HG03103 (cell line): ENCODE results near the gene ZNF580.

Experiments used
- ATAC-seq: cut with Tn5 transposase; IDR thresholded peaks from one replicate; pipeline ENCODE4 v1.9.1; 2021; ENCODE audit warnings: low read depth; ENCODE audit not compliant: unreplicated experiment

The ZNF580 gene

DNA sequence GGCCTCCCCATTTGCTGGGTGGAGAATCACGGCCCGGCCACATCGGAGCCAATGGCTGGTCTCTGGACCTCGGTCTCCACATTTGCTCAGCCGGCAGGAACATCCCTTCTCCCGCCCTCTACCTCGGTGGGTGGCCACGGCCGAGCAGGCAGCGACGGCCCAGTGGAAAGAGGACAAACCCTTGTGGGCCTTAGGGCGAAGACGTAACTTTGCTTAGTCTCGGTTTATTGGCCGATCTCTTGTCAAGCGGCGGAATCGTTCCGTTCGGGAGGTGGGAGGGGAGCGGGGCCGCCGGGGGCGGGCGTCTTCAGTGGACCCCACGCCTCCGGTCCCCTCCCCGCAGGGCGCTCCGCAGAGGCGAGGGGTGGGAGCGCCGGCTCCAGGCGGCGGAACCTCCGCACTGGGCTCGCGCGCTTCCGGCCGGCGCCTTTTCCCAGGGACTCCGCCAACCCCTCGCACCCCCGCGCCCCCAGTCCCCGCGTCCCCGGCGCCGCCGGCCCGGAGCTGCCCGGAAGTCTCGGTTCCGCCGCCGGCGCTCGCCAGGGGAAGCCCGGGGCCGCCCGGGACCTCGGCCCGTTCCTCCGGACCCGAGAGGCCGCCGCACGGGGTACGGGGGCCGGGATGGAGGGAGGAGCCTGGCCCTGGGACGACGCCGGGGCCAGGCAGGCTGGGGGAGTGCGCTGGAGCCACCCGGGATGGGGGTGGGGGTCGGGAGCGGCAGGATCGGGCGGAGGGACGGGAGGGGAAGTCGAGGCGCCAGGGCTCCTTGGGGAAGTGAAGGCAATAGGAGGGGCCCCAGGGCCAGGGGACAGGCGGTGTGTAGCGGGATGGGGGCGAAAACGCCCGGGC lies at the start of gene ZNF580:
Gene ZNF580 (plus strand): TSS at position 426 of the 849 bp plus-strand sequence. CDS start 1,507 bp downstream, outside the sequence.
- no peak for ATAC-seq

DNA sequence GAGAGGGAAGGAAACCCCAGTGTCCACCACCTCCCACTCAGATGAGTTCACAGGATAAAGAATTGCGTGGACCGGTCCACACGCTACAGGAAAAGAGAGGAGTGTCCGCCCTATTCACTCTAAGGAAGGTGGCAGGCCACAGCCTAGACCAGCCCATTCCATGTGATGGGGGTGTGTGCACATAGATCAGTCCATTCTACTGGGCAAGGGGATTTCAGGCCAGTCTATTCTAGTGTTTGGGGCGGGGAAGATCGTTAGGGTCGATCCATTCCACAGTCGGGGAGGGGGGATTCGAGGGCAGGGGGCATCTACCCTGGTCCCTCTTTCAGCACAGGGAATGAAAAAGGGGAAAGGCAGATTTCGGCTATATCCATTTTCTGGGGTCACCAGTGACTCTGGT lies 49.2 kb upstream of the ZNF580 start:
- no peak for ATAC-seq

DNA sequence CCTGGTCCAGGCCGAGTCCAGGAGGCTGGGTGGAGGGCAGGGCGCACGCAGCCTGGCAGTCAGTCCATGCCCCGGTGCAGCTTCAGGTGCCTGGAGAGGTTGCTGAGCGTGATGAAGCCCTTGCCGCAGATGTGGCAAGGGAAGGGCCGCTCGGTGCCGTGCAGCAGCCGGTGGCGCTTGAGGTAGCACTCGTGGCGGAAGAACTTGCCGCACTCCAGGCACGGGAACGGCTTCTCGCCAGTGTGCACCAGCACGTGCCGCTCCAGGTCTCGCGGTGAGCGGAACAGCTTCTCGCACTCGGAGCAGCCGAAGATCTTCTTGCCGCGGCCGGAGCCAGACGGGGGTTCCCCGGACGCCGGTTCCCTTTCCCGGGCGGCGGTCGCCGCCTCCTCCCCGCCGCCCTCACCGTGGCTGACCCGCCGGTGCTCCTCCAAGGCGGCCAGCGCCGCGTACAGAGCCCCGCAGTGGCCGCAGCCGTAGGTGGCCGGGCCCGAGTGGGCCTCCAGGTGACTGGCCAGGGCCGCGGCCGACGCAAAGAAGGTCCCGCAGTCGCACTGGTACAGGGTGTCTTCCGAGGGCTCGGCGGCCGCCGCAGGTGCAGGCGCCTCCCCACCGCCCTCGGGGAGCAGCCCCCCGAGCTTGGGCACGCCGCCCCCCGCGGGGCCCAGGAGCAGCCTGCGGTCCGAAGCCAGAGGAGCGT lies 48.3 kb upstream of the ZNF580 start:
- ATAC-seq: no peak

DNA sequence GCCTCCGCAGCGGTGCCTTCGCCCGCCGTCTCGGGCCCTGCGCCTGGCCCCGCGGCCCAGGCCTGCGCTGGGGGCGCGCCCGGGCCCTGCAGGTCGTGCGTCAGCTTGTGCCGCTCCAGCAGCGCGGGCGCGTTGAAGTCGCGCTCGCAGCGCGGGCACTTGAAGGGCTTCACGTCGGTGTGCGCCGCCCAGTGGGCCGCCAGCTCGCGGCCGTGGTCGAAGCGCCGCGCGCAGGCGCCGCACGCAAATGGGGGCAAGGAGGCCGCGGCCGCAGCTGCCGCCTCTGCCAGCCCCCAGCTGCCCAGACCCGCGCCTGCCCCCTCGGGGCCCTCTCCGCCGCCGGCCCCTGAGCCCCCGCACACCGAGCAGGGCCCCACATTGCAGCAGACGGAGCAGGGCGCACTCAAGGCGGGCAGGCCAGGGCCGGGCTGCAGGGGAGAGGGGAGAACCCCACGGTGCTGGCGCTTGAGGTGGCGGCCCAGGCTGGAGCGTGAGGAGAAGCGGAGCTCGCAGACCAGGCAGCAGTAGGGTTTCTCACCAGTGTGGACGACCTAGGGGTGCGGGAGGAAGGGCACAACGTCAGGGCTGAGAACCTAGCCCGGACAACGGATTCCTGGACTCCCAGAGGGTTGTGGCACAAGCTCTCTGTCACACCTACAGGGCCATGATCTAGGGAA lies 47.6 kb upstream of the ZNF580 start:
- ATAC-seq: no peak

GRCh38 chr19:55594996-55595545 lies 45.7 kb upstream of the ZNF580 start:
- ATAC-seq: no peak

DNA sequence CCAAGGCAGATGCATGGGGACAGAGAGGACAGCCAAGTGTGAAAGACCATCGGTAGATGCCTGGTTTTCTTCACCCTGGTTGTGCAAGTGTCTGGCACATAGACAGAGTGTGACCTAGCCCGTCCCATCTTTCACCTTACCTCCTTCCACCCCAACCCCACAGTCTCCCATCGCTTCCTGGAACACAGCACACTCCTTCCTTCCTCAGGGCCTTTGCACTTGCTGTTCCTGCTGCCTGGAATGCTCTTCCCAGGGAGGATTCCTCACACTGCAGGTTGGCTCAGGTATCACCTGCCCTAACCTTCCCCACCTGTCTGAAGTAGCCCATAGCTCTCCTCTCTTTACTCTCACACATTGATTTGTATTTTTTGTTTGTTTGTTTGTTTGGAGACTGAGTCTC lies 44.5 kb upstream of the ZNF580 start:
- no peak for ATAC-seq

GRCh38 chr19:55597501-55597921 lies 43.3 kb upstream of the ZNF580 start:
- ATAC-seq: no peak

DNA sequence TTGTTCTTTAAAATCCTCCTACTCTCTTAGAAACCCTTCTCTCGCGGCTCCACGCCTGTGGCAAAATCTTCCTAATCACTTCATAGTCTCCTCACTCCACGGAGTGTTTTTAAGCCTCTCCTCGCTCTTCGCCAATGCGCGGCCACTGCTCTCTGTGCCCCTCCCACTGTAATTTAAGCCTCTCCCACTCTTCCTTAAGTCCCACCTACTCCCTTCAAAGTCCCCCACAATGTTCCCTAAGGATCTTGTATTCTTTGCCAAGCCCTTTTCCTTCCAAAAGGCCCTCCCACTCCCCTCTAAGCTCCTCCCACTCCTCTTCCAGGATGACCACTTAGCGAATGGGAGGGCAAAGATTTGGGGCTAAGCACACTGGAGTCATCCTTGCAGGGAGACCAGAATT lies 42.8 kb upstream of the ZNF580 start:
- no peak for ATAC-seq

- ATAC-seq: peak; percentile 43
Observed at GRCh38 chr19:55598719-55599467, 41.9 kb upstream of the ZNF580 start.

DNA sequence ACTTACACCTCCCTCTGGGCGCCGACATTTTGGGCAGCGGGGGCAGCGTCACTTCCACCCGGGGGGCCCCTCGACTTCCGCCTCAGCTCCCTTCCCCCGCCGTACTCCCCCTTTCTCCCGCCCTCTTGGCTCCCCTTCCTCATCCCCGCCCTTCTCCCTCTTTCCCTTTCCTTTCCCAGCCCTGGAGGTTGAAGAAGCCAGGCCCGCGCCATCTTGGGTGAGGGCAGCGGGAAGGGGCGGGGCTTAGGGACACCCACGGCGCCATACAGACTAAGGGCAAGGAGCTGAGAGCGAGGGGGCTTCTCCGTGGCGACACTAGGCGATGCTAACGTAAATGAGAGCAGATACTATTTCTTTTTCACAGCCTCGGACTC lies 41.3 kb upstream of the ZNF580 start, which contains the start of gene FIZ1:
Gene FIZ1 (minus strand): TSS at position 50 of the 374 bp plus-strand sequence. CDS start 1,652 bp downstream, outside the sequence.
- ATAC-seq: peak; percentile 43

DNA sequence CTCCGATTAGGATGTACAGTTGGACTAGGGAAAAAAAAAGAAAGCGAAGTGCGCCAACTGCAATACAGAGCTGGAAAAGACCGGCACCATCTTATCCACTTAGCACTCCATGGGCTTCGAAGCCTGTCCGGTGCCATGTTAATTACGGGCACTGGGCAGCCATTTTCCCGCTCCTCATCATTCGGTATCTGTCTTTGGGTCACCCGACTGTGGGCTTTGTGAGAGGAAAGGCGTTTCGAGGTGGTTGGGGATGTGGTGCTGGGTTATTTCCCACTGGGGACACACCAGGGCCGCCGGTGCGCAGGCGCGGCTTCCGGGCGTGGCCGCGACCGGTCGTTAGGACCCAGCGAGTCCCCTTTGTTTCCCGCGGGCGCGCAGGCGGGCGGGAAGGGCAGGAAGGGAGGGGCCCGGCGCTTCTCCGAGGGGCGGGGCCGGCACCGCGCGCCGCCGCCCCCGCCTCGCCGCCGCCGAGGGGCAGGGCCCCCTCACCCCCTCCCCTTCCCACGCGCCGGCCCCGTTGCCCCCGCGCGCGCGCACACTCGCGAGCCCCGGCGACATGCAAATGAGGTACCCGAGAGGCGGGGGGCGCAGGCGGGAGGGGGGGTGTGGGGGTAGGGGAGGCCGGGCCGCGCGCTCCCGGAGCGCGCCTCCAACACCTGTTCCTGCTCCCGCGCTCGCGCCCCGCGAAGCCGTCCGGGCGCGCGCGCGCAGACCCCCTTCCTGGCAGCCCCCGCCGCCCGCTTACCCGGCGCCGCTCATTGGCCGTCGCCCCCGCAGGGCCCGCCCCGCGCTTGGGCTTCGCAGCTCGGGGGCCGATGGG lies 40.8 kb upstream of the ZNF580 start, which contains the start of gene ZNF524:
Gene ZNF524 (plus strand): TSS at position 447 of the 820 bp plus-strand sequence. CDS start 1,825 bp downstream, outside the sequence.
- peak; percentile 34 for ATAC-seq

DNA sequence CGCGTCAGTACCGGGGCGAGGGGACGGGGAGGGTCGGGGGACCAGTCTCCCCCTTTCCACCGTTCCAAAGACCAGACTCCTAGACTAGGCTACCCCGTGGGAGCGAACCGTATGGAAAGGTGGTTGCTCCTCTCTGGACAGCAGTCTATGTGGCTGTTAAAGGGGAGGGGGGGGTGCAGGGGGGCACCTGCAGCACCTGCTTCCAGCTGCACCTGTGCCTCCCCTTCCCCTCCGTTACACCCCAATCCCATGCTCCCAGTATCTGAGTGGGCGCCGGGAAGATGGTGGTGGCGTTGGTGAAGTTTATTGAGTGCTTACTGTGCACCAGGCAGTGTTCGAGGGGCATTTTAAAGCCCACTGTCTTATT lies 40.2 kb upstream of the ZNF580 start:
- no peak for ATAC-seq

DNA sequence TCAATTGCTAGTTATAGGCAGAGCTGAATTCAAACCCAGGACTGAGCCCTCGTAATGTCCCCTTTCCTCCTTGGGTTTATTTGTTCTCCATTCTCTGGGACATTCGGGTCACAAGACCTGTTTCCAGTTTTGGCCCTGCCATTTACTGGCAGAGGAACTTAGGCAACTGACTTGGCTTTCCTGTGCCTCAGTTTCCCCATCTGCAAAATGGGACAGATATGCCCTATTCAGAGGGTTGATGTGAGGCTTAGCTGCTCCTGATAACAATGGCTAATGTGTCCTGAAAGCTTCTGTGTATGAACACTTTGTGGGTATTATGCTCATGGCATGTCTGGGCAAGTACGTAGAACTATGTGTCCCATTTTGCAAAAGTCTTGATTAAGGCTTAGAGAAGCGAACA lies 39.7 kb upstream of the ZNF580 start:
- no peak for ATAC-seq

DNA sequence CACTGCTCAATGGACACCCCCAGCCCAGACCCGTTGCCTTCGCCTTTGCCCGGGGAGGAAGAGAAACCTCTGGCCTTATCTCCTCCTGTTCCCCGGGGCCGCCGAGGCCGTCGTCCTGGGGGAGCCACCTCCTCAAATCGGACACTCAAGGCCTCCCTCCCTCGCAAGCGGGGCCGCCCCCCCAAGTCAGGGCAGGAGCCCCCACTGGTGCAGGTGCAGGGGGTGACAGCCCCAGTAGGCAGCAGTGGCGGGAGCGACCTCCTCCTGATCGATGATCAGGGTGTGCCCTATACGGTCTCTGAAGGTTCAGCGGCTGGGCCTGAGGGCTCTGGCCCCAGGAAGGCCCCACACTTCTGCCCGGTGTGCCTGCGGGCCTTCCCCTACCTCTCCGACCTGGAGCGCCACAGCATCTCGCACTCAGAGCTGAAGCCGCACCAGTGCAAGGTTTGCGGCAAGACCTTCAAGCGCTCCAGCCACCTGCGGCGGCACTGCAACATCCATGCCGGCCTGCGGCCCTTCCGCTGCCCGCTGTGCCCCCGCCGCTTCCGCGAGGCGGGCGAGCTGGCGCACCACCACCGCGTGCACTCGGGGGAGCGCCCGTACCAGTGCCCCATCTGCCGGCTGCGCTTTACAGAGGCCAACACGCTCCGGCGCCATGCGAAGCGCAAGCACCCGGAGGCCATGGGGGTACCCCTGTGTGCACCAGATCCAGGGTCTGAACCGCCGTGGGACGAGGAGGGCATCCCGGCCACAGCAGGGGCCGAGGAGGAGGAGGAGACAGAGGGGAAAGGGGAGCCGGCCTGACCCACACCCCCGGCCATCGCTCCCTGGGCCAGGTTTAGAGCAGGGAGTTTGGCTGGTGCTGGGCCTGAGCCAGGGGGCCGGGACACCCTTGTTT lies 38.4 kb upstream of the ZNF580 start:
- no peak for ATAC-seq

- ATAC-seq: no peak
Observed at GRCh38 chr19:55603115-55603514, 37.7 kb upstream of the ZNF580 start.

DNA sequence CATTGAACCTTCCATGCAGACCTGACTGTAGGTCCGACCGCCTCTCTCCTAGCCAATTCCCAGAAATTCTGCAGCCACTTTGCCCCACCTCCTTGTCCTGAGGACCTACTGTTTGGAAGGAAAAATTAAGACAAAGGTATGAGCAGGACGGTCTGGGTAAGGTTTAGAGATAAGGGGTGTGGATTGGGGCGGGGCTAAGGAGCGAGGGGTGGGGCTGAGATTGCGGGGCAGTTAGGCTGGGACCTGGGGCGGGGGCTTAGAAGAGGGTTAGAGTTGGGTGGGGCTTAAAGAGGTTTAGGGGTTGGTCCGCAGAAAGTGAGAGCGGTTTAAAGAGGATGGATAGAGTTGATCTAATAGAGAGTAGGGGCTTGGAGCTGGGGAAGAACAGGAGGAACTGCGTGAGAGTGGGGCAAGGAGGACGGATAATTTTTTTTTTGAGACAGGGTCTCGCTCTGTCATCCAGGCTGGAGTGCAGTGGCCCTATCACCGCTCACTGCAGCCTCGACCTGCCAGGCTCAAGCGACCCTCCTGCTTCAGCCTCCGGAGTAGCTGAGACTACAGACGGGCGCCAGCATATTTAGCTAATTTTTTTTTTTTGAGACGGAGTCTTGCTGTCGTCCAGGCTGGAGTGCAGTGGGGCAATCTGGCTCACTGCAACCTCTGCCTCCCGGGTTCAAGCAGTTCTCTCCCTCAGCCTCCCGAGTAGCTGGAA lies 37.1 kb upstream of the ZNF580 start:
- no peak for ATAC-seq

- ATAC-seq: peak; percentile 59
Observed at GRCh38 chr19:55605207-55605636, 35.6 kb upstream of the ZNF580 start.
